ENCODE data around the gene NTM.

Gene NTM

DNA sequence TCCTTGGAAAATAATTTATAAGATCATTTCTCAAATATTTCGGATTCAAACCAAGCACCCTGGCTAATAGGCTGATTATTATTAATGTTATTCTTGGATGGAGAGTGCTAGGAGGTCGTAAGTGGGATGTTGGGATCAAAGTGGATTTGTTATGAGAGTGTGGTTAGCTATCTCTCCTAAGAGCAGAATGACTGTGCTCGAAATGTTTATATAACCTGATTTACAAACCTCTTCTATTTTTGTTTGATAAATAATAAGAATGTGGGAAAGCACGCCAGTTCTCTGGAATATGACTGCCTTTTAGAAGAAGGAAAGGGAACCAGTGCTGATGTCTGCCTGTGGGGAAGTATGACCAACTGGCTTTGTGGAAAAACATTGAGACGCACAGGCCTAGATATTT, 527.5 kb downstream of the NTM start (continued):
- no peak for TF ChIP-seq ZNF423 (tag by site-specific recombination; IDR thresholded peaks at IDR 0.05)
- no peak for TF ChIP-seq ZFP41 (tag by site-specific recombination; IDR thresholded peaks at IDR 0.05; ENCODE audit: borderline replicate concordance)

DNA sequence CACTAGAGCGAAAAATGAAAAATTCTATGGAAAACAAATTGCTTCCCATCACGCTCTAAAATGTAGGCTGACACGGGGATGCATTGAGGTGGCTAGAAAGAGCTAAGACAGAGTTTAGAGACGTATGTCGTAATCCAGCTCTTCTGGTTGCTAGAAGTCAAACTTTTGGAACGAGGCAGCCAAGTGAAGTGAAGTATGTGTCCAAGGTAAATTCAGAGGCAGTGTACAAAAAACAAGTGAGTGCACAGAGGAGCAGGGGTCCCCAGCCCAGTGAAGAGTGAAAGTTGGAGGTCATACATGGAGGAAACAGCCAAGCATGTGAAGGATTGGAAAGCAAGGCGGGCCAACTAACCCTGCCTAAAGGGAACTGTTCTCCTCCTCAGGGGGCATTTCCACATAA, 528.5 kb downstream of the NTM start:
- no peaks in the 10 kb centered on the region for H3K4me1 ChIP-seq (ENCODE audit: control insufficient read depth, insufficient read depth, low read length)
- H3K4me3 ChIP-seq (ENCODE audit: low read depth, low read length), result no peak overlapping the region
- CTCF ChIA-PET, result interaction anchor here (0.7 kb wide), 1 partner anchor 225 kb away, joined by 3 read pairs; no protein-coding TSS in a partner anchor
- H3K27ac ChIP-seq (ENCODE audit: extremely low read depth, low read depth, low read length), result no peak overlapping the region
- POLR2A ChIA-PET, result no interaction called here
- no peaks in the 10 kb centered on the region for H3K36me3 ChIP-seq (ENCODE audit: control insufficient read depth in 2 of 2, insufficient read depth in 1 of 2, low read length in 2 of 2)
- TF ChIP-seq, protein P1, sequence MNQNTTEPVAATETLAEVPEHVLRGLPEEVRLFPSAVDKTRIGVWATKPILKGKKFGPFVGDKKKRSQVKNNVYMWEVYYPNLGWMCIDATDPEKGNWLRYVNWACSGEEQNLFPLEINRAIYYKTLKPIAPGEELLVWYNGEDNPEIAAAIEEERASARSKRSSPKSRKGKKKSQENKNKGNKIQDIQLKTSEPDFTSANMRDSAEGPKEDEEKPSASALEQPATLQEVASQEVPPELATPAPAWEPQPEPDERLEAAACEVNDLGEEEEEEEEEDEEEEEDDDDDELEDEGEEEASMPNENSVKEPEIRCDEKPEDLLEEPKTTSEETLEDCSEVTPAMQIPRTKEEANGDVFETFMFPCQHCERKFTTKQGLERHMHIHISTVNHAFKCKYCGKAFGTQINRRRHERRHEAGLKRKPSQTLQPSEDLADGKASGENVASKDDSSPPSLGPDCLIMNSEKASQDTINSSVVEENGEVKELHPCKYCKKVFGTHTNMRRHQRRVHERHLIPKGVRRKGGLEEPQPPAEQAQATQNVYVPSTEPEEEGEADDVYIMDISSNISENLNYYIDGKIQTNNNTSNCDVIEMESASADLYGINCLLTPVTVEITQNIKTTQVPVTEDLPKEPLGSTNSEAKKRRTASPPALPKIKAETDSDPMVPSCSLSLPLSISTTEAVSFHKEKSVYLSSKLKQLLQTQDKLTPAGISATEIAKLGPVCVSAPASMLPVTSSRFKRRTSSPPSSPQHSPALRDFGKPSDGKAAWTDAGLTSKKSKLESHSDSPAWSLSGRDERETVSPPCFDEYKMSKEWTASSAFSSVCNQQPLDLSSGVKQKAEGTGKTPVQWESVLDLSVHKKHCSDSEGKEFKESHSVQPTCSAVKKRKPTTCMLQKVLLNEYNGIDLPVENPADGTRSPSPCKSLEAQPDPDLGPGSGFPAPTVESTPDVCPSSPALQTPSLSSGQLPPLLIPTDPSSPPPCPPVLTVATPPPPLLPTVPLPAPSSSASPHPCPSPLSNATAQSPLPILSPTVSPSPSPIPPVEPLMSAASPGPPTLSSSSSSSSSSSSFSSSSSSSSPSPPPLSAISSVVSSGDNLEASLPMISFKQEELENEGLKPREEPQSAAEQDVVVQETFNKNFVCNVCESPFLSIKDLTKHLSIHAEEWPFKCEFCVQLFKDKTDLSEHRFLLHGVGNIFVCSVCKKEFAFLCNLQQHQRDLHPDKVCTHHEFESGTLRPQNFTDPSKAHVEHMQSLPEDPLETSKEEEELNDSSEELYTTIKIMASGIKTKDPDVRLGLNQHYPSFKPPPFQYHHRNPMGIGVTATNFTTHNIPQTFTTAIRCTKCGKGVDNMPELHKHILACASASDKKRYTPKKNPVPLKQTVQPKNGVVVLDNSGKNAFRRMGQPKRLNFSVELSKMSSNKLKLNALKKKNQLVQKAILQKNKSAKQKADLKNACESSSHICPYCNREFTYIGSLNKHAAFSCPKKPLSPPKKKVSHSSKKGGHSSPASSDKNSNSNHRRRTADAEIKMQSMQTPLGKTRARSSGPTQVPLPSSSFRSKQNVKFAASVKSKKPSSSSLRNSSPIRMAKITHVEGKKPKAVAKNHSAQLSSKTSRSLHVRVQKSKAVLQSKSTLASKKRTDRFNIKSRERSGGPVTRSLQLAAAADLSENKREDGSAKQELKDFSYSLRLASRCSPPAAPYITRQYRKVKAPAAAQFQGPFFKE (tag by site-specific recombination; IDR thresholded peaks at IDR 0.05; ENCODE audit: borderline replicate concordance), result no peak
- no peak for TF ChIP-seq GLIS1 (tag by site-specific recombination; IDR thresholded peaks at IDR 0.05)
- TF ChIP-seq HOXD13 (CRISPR knock-in tag; IDR thresholded peaks at IDR 0.05; ENCODE audit: borderline replicate concordance), result no peak
- TF ChIP-seq MEIS1 (CRISPR knock-in tag; IDR thresholded peaks at IDR 0.05; ENCODE audit: borderline replicate concordance), result no peak
- no peak for TF ChIP-seq ZNF621 (tag by site-specific recombination; IDR thresholded peaks at IDR 0.05)
- TF ChIP-seq, protein P2, sequence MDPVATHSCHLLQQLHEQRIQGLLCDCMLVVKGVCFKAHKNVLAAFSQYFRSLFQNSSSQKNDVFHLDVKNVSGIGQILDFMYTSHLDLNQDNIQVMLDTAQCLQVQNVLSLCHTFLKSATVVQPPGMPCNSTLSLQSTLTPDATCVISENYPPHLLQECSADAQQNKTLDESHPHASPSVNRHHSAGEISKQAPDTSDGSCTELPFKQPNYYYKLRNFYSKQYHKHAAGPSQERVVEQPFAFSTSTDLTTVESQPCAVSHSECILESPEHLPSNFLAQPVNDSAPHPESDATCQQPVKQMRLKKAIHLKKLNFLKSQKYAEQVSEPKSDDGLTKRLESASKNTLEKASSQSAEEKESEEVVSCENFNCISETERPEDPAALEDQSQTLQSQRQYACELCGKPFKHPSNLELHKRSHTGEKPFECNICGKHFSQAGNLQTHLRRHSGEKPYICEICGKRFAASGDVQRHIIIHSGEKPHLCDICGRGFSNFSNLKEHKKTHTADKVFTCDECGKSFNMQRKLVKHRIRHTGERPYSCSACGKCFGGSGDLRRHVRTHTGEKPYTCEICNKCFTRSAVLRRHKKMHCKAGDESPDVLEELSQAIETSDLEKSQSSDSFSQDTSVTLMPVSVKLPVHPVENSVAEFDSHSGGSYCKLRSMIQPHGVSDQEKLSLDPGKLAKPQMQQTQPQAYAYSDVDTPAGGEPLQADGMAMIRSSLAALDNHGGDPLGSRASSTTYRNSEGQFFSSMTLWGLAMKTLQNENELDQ (tag by site-specific recombination; IDR thresholded peaks at IDR 0.05; ENCODE audit: low read depth), result no peak
- TF ChIP-seq, protein P3, sequence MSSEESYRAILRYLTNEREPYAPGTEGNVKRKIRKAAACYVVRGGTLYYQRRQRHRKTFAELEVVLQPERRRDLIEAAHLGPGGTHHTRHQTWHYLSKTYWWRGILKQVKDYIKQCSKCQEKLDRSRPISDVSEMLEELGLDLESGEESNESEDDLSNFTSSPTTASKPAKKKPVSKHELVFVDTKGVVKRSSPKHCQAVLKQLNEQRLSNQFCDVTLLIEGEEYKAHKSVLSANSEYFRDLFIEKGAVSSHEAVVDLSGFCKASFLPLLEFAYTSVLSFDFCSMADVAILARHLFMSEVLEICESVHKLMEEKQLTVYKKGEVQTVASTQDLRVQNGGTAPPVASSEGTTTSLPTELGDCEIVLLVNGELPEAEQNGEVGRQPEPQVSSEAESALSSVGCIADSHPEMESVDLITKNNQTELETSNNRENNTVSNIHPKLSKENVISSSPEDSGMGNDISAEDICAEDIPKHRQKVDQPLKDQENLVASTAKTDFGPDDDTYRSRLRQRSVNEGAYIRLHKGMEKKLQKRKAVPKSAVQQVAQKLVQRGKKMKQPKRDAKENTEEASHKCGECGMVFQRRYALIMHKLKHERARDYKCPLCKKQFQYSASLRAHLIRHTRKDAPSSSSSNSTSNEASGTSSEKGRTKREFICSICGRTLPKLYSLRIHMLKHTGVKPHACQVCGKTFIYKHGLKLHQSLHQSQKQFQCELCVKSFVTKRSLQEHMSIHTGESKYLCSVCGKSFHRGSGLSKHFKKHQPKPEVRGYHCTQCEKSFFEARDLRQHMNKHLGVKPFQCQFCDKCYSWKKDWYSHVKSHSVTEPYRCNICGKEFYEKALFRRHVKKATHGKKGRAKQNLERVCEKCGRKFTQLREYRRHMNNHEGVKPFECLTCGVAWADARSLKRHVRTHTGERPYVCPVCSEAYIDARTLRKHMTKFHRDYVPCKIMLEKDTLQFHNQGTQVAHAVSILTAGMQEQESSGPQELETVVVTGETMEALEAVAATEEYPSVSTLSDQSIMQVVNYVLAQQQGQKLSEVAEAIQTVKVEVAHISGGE (tag by site-specific recombination; conservative IDR thresholded peaks at IDR 0.05; ENCODE audit: low read depth), result no peak
- TF ChIP-seq OSR2 (tag by site-specific recombination; IDR thresholded peaks at IDR 0.05), result no peak
- H3K9me3 ChIP-seq (ENCODE audit: control insufficient read depth, insufficient read depth, low read depth, low read length), result no peaks in the 10 kb centered on the region

DNA sequence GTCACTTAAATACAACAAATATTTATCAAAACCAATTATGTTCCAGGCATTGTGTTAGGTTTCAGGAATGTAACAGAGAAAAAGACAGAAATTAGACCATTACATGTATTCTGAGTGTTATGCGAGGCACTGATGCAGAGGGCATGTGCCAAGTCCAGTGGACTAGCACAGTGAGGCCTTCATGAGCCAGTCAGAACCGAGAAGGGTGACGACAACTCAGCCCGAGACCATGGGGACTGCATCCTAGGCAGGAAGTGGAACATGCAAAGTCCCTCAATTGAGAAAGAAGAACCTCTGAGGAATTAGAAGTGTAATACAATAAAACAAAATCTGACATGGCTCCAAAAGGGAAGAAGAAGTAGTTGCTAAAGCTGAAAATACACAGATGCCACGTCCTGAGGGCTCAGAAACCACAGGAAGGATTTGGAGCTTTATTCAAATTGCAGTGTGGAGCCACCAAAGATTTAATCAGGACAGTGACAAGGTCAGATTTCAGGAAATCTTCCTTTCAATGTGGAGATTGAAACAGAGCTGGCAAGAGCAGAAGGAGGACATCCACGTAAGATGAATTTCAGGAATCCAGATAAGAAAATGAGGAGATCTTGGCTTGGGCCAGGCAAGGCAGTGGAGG, 529.6 kb downstream of the NTM start:
- ChIA-PET POLR2A (no interaction called here), CTCF (interaction anchor here (0.7 to 1.0 kb wide), 2 partner anchors 32 to 226 kb away, joined by 3 to 4 read pairs; no protein-coding TSS in a partner anchor)
- H3K36me3 ChIP-seq (ENCODE audit: control insufficient read depth in 2 of 2, insufficient read depth in 1 of 2, low read length in 2 of 2), result no peaks in the 10 kb centered on the region
- H3K27ac ChIP-seq (ENCODE audit: extremely low read depth, low read depth, low read length), result no peak overlapping the region
- H3K9me3 ChIP-seq (ENCODE audit: control insufficient read depth, insufficient read depth, low read depth, low read length), result no peaks in the 10 kb centered on the region
- no peak for TF ChIP-seq MZF1 (tag by site-specific recombination; IDR thresholded peaks at IDR 0.05; ENCODE audit: borderline replicate concordance)
- no peak overlapping the region for H3K4me3 ChIP-seq (ENCODE audit: low read depth, low read length)
- H3K4me1 ChIP-seq (ENCODE audit: control insufficient read depth, insufficient read depth, low read length), result no peaks in the 10 kb centered on the region

Measured in HEK293 (cell line).